ENCODE measurements around the gene RHEB.
A peak's percentile ranks its signal among the peaks of the same experiment; 100 is the strongest.

Gene RHEB

DNA sequence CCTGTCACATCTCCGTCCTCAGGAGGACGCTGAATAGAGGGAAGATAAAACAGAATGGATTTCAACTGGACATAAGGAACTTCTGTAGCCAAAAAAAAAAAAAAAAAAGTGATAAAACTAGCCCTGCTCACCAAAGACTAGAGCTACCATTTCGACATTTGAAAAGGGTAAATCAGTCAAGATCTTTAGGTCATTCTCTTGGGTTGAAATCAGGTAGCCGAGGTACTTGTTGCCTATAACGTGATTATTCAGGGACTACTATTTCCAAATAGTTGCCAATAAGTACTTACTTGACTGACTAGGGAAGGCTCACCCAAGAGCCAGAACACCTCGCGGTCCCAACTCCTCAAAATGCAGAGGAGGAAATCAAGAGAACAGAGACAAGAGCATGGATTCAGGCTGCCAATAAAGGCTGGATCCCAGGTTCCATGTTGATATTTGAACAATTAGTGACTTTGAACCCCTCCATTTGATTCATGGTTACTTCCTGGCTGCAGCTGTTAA, 2.0 kb downstream of the RHEB start:
- H2AFZ ChIP-seq (ENCODE audit: low read depth, low read length): no peak overlapping the region
- peaks cover 7% of the 10 kb centered on the region; the same call in 1 of the 2 replicates for H3K36me3 ChIP-seq (ENCODE audit: insufficient read depth, low read length)
- H3K79me2 ChIP-seq (ENCODE audit: insufficient read depth, low read length): peaks cover 67% of the 10 kb centered on the region
- peak overlapping the region; percentile 90 for H3K4me2 ChIP-seq (ENCODE audit: insufficient read depth, low read length)
- H3K9ac ChIP-seq (ENCODE audit: low read depth, low read length): peak overlapping the region; percentile 96
- ATAC-seq (ENCODE audit: insufficient read depth, low read depth) (no peak), DNase-seq (no peak)
- TF ChIP-seq, protein P1, sequence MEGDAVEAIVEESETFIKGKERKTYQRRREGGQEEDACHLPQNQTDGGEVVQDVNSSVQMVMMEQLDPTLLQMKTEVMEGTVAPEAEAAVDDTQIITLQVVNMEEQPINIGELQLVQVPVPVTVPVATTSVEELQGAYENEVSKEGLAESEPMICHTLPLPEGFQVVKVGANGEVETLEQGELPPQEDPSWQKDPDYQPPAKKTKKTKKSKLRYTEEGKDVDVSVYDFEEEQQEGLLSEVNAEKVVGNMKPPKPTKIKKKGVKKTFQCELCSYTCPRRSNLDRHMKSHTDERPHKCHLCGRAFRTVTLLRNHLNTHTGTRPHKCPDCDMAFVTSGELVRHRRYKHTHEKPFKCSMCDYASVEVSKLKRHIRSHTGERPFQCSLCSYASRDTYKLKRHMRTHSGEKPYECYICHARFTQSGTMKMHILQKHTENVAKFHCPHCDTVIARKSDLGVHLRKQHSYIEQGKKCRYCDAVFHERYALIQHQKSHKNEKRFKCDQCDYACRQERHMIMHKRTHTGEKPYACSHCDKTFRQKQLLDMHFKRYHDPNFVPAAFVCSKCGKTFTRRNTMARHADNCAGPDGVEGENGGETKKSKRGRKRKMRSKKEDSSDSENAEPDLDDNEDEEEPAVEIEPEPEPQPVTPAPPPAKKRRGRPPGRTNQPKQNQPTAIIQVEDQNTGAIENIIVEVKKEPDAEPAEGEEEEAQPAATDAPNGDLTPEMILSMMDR (IDR thresholded peaks at IDR 0.05; ENCODE audit: borderline replicate concordance, extremely low read depth, low read length, poor library complexity, severe bottlenecking): no peak
- TF ChIP-seq EZH2 (IDR thresholded peaks at IDR 0.05; ENCODE audit: borderline replicate concordance, low read depth, low read length, severe bottlenecking): no peak
- peaks cover 61% of the 10 kb centered on the region for H4K20me1 ChIP-seq (ENCODE audit: insufficient read depth, low read length)
- peak overlapping the region; percentile 84 for H3K27ac ChIP-seq (ENCODE audit: low read length)
- H3K4me1 ChIP-seq (ENCODE audit: insufficient read depth, low read length): peaks cover 51% of the 10 kb centered on the region
- peak overlapping the region; percentile 80 to 94 for H3K4me3 ChIP-seq (ENCODE audit: low read depth in 1 of 2, low read length in 2 of 2)
- H3K27me3 ChIP-seq (ENCODE audit: insufficient read depth, low read length, poor library complexity): no peaks in the 10 kb centered on the region
- H3K9me3 ChIP-seq (ENCODE audit: insufficient read depth, low read length, severe bottlenecking): peaks cover 9% of the 10 kb centered on the region

DNA sequence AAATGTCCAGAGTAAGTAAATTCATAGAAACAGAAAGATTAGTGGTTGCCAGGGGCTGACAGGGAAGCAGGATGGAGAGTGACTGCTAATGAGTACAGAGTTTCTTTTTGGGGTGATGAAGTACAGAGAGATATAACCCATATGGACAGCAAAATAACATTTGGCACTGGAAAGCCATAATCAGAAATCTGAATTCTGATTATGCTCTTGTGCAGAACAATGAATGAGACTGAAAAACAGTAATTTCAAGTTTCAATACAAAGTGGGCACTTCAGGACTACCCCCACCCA, 4.5 kb downstream of the RHEB start:
- Histone ChIP-seq H3K9me3 (ENCODE audit: insufficient read depth, low read length, severe bottlenecking) (peaks cover 2% of the 10 kb centered on the region), H3K79me2 (ENCODE audit: insufficient read depth, low read length) (peaks cover 92% of the 10 kb centered on the region), H2AFZ (ENCODE audit: low read depth, low read length) (no peak overlapping the region), H3K9ac (ENCODE audit: low read depth, low read length) (no peak overlapping the region), H3K27me3 (ENCODE audit: insufficient read depth, low read length, poor library complexity) (no peaks in the 10 kb centered on the region), H3K27ac (ENCODE audit: low read length) (no peak overlapping the region), H3K36me3 (ENCODE audit: insufficient read depth, low read length) (peaks cover 7% of the 10 kb centered on the region; the same call in 1 of the 2 replicates), H3K4me3 (ENCODE audit: low read depth in 1 of 2, low read length in 2 of 2) (peak overlapping the region in 1 of 2 experiments; percentile 1; a peak in 1 of 4 replicates), H3K4me1 (ENCODE audit: insufficient read depth, low read length) (peaks cover 54% of the 10 kb centered on the region), H3K4me2 (ENCODE audit: insufficient read depth, low read length) (peak overlapping the region; percentile 90; the same call in 1 of the 2 replicates), H4K20me1 (ENCODE audit: insufficient read depth, low read length) (peaks cover 86% of the 10 kb centered on the region)
- DNase-seq (no peak), ATAC-seq (ENCODE audit: insufficient read depth, low read depth) (no peak)
- TF ChIP-seq, protein P1 (IDR thresholded peaks at IDR 0.05; ENCODE audit: borderline replicate concordance, extremely low read depth, low read length, poor library complexity, severe bottlenecking): no peak
- TF ChIP-seq EZH2 (IDR thresholded peaks at IDR 0.05; ENCODE audit: borderline replicate concordance, low read depth, low read length, severe bottlenecking): no peak

DNA sequence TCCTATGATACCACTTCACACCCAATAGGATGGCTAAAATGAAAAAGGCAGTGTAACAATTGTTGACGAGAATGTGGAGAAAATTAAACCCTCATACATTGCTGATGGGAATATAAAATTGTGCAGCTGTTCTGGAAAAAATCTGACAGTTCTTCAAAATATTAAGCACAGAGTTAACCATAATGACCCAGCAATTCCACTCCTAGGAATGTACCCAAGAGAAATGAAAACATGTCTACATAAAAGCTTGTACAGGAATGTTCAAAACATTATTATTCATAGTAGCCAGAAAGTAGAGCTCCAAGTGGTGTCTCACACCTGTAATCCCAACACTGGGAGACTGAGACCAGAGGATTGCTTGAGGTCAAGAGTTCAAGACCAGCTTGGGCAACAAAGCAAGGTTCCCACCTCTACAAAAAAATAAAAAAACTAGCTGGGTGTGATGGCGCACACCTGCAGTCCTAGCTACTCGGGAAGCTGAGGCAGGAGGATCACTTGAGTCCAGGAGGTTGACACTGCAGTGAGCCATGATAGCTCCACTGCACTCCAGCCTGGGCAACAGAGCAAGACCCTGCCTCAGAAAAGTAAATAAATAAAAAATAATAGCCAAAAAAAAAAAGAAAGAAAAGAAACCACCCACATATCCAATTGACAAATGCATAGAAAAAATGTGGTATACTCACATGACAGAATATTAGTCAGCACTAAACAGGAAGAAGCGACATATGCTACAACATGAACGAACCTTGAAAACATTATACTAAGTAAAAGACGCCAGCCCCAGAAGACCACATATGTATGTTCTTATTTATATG, 5.0 kb downstream of the RHEB start:
- Histone ChIP-seq H3K4me1 (ENCODE audit: insufficient read depth, low read length) (peaks cover 55% of the 10 kb centered on the region), H3K27ac (ENCODE audit: low read length) (no peak overlapping the region), H3K36me3 (ENCODE audit: insufficient read depth, low read length) (peaks cover 7% of the 10 kb centered on the region; the same call in 1 of the 2 replicates), H3K9me3 (ENCODE audit: insufficient read depth, low read length, severe bottlenecking) (no peaks in the 10 kb centered on the region), H4K20me1 (ENCODE audit: insufficient read depth, low read length) (peaks cover 91% of the 10 kb centered on the region), H3K4me2 (ENCODE audit: insufficient read depth, low read length) (peak overlapping the region; percentile 90), H3K9ac (ENCODE audit: low read depth, low read length) (no peak overlapping the region), H3K27me3 (ENCODE audit: insufficient read depth, low read length, poor library complexity) (no peaks in the 10 kb centered on the region), H3K79me2 (ENCODE audit: insufficient read depth, low read length) (peaks cover 97% of the 10 kb centered on the region), H2AFZ (ENCODE audit: low read depth, low read length) (no peak overlapping the region), H3K4me3 (ENCODE audit: low read depth in 1 of 2, low read length in 2 of 2) (peak overlapping the region in 1 of 2 experiments; percentile 1; a peak in 1 of 4 replicates)
- TF ChIP-seq, protein P1 (IDR thresholded peaks at IDR 0.05; ENCODE audit: borderline replicate concordance, extremely low read depth, low read length, poor library complexity, severe bottlenecking): no peak
- no peak for TF ChIP-seq EZH2 (IDR thresholded peaks at IDR 0.05; ENCODE audit: borderline replicate concordance, low read depth, low read length, severe bottlenecking)
- ATAC-seq (ENCODE audit: insufficient read depth, low read depth) (no peak), DNase-seq (no peak)
